ENCODE results near the gene ARL16. TPM values are rescaled to one million over a fixed set of nuclear protein-coding genes. Genes with fewer than 3 reads are reported as not detected.
A peak's percentile ranks its signal among the peaks of the same experiment; 100 is the strongest.

ARL16 gene
- total and polyA plus RNA-seq, 2 of the 8 experiments (the other 6 are each of a cell fraction or from before 2014, with no cell fraction given) = 37.0 to 60.8 TPM

DNA sequence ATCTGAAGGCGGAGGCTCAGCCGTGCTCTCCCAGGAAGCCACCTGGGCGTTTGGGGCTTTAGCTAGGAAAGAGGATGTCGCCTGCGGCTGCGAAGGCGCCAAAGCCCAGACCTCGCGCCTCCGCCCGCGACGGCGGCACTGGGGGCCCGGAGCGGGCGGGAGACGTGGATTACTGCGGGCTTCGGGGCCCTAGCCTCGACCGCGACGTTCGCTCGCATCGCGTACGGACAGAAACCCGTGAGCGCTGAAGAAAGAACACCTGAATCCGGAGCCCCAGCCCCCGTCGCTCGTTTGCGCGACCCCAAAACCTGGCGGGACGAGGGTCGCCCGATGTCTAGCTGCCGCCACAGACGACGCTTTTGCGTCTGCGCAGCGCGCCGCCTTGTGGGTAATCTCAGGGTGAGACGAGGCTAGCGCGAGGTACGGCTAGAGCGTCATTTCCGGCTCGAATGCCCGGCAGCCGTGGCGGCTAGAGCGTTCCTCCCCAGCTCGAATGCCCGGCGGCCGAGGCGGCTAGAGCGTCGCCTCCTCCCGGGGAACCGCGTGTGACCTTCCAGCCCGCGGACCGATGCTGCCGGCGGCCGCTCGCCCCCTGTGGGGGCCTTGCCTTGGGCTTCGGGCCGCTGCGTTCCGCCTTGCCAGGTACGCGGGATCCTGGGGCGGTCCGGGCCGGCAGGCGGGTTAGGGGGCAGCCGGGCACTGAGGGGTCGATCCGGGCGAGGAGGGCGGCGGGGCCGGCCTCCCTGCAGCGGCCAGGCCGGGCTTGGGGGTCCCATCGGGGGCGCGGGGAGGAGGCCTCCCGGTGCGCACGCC is 19.5 kb upstream of the ARL16 start, which contains the start of gene MRPL12 (continued):
- TF ChIP-seq, protein P1, sequence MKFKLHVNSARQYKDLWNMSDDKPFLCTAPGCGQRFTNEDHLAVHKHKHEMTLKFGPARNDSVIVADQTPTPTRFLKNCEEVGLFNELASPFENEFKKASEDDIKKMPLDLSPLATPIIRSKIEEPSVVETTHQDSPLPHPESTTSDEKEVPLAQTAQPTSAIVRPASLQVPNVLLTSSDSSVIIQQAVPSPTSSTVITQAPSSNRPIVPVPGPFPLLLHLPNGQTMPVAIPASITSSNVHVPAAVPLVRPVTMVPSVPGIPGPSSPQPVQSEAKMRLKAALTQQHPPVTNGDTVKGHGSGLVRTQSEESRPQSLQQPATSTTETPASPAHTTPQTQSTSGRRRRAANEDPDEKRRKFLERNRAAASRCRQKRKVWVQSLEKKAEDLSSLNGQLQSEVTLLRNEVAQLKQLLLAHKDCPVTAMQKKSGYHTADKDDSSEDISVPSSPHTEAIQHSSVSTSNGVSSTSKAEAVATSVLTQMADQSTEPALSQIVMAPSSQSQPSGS (IDR thresholded peaks at IDR 0.05; ENCODE audit: low read length) = no peak
- TF ChIP-seq CHD2 (IDR thresholded peaks at IDR 0.05; ENCODE audit: low read length) (peak; percentile 93), KDM4A (IDR thresholded peaks at IDR 0.05; ENCODE audit: low read depth, low read length, severe bottlenecking) (peak; percentile 81), HDAC2 (IDR thresholded peaks at IDR 0.05; ENCODE audit: borderline replicate concordance in 1 of 2, low read depth in 2 of 2, low read length in 2 of 2) (no peak), TEAD4 (IDR thresholded peaks at IDR 0.05; ENCODE audit: low read depth, low read length) (peak; percentile 76; the same call in 1 of the 2 replicates), MAFK (IDR thresholded peaks at IDR 0.05; ENCODE audit: low read depth, low read length) (no peak), TCF12 (IDR thresholded peaks at IDR 0.05; ENCODE audit: low read depth, low read length) (no peak), YY1 (IDR thresholded peaks at IDR 0.05; ENCODE audit: low read depth, low read length) (no peak), PHF8 (conservative IDR thresholded peaks at IDR 0.05; ENCODE audit: low read depth, low read length) (peak; percentile 87), KDM5A (IDR thresholded peaks at IDR 0.05; ENCODE audit: low read length) (peak; percentile 53; the same call in 1 of the 2 replicates), BACH1 (IDR thresholded peaks at IDR 0.05; ENCODE audit: low read length) (no peak), SP1 (IDR thresholded peaks at IDR 0.05; ENCODE audit: low read depth, low read length) (no peak), RFX5 (IDR thresholded peaks at IDR 0.05; ENCODE audit: borderline replicate concordance, low read depth, low read length) (no peak), POLR2A (IDR thresholded peaks at IDR 0.05; ENCODE audit: control extremely low read depth in 1 of 2, low read depth in 2 of 2, low read length in 2 of 2) (peak; percentile 83 to 99), BRCA1 (IDR thresholded peaks at IDR 0.05; ENCODE audit: low read depth, low read length) (peak; percentile 69; the same call in 1 of the 2 replicates), BCL11A (IDR thresholded peaks at IDR 0.05; ENCODE audit: low read depth in 2 of 2, low read length in 2 of 2) (no peak), SIN3A (conservative IDR thresholded peaks at IDR 0.05 in 1 of 2, IDR thresholded peaks at IDR 0.05 in 1 of 2; ENCODE audit: low read depth in 1 of 2, low read length in 2 of 2) (peak; percentile 42 to 86; a peak in 3 of 4 replicates), HDAC6 (IDR thresholded peaks at IDR 0.05; ENCODE audit: low read depth, low read length) (no peak), SP4 (IDR thresholded peaks at IDR 0.05; ENCODE audit: low read length) (peak; percentile 24; the same call in 1 of the 2 replicates)
- TF ChIP-seq, protein P2, sequence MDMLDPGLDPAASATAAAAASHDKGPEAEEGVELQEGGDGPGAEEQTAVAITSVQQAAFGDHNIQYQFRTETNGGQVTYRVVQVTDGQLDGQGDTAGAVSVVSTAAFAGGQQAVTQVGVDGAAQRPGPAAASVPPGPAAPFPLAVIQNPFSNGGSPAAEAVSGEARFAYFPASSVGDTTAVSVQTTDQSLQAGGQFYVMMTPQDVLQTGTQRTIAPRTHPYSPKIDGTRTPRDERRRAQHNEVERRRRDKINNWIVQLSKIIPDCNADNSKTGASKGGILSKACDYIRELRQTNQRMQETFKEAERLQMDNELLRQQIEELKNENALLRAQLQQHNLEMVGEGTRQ (IDR thresholded peaks at IDR 0.05; ENCODE audit: low read length) = no peak
